D721Med (cell line): ENCODE measurements around the gene BTBD19.
"Not testable (repeated sequence)": the region's sequence is repeated elsewhere in the genome, so short reads cannot be mapped to it uniquely, and the experiment has no call there.

Experiments
- DNase-seq: peaks from one replicate; pipeline ENCODE4 v3.0.0; 2011; ENCODE audit warnings: low spot score; ENCODE audit not compliant: insufficient read length
- FAIRE-seq: peaks from 2 replicates; lab custom pipeline; 2011; peaks lifted over from hg19 to GRCh38; lab: Jason Lieb, UNC
- TF ChIP-seq, protein P1 (sequence below): IDR thresholded peaks from 2 replicates; pipeline ENCODE4 v1.5.1; 2012; ENCODE audit warnings: mild to moderate bottlenecking, control low read depth; ENCODE audit not compliant: insufficient read depth; ENCODE audit errors: missing control alignments

BTBD19 gene, protein sequence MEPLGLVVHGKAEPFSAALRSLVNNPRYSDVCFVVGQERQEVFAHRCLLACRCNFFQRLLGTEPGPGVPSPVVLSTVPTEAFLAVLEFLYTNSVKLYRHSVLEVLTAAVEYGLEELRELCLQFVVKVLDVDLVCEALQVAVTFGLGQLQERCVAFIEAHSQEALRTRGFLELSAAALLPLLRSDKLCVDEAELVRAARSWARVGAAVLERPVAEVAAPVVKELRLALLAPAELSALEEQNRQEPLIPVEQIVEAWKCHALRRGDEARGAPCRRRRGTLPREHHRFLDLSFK

DNA sequence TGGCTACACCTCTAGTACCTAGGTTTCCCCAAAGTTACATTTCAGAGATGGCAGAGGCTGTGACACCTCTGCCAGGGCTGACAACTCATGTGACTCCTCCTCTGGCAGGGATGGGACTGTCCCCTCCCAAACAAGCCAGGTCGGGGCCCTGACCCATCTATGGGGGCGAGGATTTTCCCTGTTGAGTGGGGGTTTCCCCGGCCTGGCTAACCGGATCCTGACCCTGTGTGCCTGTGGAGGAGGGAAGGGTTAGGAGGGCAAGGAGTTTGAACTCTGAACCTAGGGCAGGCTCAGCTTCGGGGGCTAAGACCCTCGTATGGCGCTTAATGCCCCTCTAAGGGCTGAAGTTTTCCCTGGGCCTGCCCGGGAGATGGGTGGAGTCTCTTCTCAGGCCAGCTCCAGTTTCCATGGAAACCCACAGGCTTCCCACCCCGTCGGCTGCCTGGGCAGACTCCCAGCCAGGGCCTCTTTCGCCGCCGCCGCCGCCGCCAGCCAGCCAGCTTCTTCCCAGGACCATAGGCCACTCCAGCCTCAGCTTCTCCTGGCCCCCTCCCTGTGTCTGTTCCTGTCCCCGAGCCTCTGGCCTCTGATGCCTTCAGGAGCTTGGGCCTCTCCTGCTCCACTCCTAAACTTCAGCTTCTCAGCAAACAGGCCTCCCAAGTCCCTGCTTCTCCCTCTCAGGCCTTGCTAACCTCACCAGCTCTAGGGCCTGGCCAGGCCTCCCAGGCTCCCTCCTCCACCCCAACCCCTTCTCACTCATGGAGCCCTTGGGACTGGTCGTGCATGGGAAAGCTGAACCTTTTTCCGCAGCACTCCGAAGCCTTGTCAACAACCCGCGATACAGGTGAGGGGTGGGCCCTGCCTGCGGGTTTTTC, at the start of gene BTBD19:
TSS of gene BTBD19 (plus strand) at position 461 of the 875 bp plus-strand sequence. CDS start at position 759, 298 bp downstream.
- DNase-seq, result no peak
- FAIRE-seq, result no peak
- TF ChIP-seq, protein P1, sequence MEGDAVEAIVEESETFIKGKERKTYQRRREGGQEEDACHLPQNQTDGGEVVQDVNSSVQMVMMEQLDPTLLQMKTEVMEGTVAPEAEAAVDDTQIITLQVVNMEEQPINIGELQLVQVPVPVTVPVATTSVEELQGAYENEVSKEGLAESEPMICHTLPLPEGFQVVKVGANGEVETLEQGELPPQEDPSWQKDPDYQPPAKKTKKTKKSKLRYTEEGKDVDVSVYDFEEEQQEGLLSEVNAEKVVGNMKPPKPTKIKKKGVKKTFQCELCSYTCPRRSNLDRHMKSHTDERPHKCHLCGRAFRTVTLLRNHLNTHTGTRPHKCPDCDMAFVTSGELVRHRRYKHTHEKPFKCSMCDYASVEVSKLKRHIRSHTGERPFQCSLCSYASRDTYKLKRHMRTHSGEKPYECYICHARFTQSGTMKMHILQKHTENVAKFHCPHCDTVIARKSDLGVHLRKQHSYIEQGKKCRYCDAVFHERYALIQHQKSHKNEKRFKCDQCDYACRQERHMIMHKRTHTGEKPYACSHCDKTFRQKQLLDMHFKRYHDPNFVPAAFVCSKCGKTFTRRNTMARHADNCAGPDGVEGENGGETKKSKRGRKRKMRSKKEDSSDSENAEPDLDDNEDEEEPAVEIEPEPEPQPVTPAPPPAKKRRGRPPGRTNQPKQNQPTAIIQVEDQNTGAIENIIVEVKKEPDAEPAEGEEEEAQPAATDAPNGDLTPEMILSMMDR, result no peak

DNA sequence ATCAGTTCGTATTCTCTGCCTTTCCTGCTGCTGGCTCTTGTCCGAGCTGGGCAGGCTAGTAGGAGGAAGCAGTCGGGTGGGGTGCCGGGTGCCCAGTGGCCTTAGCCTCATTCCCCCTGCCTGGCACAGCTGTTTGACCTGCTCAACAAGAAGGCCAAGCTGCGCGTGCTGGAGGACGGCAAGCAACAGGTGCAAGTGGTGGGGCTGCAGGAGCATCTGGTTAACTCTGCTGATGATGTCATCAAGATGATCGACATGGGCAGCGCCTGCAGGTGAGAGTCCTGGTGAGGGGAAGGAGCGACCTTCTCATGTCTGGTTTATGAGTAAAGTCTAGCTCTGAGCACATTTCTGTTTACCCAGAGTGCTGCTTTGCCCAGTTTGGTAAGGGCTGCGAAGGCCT, 49.2 kb upstream of the BTBD19 start:
- DNase-seq, result no peak
- FAIRE-seq, result no peak
- TF ChIP-seq, protein P1, result no peak

DNA sequence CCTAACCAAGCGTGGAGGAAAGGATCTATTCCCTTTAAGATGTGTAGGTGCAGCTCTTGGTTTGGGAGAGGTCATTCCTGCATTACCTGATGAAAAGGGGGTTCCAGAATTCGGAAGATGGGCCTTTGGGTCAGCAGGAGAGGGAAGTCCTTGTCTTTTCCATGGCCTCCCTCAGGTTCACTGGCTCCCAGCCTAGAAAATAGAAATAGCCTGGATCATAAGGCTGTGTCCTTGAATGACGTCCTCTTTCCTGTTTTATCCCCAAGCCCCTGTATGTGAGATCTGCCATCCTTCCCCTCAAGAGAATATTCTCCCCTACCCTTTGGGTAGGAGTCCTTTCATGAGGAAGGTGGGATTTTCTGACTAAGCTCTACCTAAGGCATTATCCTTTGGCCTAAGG, 47.4 kb upstream of the BTBD19 start:
- DNase-seq, result no peak
- TF ChIP-seq, protein P1, result no peak
- FAIRE-seq, result no peak

DNA sequence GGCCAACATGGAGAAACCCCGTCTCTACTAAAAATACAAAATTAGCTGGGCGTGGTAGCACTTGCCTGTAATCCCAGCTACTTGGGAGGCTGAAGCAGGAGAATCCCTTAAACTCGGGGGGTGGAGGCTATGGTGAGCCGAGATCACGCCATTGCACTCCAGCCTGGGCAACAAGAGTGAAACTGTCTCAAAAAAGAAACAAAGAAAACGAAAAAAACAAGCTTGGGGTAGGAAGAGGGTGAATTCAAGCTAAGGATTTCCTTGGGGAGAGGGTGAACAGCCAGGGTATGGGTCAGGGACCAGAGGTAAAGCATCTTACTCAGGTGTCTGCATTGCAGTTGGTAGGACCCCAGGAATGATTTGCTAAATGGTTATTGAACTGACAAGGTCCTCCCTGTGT, 41.9 kb upstream of the BTBD19 start:
- DNase-seq, FAIRE-seq: not testable (repeated sequence)

DNA sequence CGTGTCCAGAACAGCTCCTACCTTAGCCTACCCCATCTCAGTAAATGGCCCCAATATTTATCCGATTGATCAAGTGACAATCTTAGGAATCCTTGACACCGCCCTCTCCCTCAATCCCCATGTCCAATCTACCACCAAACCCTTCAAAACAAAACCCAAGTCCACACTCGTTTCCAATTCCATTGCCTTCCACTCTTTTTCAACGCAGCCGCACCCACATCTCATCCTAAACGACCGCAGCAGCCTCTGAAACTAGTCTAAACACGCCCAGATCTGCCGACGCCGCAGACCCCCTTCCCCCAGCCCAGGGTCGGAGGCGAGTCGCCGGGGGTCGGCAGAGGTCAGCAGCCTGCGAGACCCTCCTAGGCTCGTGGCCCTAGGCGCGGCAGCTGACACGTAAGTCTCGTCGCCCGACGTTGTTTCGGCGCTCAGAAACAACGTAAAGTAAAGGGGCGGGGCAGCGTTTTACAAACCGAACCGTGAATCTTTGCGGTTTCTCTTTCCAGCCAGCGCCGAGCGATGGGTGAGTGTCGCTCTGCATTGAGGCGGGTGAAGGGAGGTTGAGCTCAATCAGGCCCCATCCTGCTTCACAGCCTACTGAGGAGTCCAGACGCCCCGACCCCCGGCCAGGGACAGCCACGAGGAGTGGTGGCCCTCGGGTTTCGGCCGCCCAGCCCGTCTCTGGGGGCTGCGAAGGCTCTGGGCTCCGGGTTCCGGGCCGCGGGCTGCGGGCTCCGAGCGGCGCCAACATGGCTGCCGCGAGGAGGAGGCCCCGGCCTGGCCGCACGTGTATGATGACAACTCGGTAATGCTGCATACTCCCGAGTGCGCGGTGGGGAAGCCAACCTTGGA, 33.0 kb upstream of the BTBD19 start, which contains the start of gene RPS8:
TSS of gene RPS8 (plus strand) at position 463 of the 852 bp plus-strand sequence. CDS start at position 520, 57 bp downstream.
- no peak for FAIRE-seq

DNA sequence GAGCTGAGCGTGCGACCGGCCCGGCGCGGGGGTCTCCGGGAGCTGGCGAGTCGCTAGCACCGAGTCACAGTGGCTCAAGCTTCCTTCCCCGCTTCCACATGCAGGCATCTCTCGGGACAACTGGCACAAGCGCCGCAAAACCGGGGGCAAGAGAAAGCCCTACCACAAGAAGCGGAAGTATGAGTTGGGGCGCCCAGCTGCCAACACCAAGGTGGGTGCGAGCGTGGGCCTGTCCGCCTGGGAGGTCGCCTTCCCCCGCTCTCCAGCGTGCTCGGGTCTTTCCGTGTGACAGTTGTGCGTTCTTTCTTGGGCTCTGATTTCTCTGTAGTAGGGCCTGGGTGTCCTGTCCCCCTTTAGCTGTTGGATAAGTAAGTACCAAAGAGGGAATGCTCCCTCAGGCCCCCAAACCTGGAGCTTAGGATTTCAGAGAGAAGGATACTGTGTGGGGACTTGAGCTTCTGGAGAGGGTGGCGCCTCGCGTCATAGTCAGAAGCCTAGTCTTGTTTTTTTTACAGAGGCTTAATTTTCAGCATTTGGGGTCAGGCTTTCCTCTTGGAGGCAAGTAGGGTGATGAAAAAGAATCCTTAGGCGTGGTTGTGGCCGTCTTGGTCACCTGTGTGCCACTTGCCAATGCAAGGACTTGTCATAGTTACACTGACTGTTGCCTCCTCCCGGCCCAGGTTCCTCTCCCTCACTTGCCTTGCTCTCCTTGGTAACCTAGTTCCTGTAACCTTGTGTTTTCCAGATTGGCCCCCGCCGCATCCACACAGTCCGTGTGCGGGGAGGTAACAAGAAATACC, 32.2 kb upstream of the BTBD19 start:
- TF ChIP-seq, protein P1, result no peak
- FAIRE-seq (no peak), DNase-seq (no peak)

More for the DNA sequence above, 33.0 kb upstream of the BTBD19 start, which contains the start of gene RPS8:
- TF ChIP-seq, protein P1, result no peak
- peak; percentile 81 for DNase-seq
